GM06990 (cell line): ENCODE data around the gene C4orf50.

Source experiments
- DNase-seq: peaks from one replicate; pipeline ENCODE4 v3.0.0-alpha.2; 2011; ENCODE audit not compliant: insufficient read length; ENCODE audit errors: extremely low read depth
- H3K27me3 ChIP-seq: replicated peaks from 2 replicates; pipeline ENCODE4 v1.6.0; 2011; ENCODE audit warnings: low read length; ENCODE audit not compliant: control insufficient read depth, insufficient read depth
- H3K36me3 ChIP-seq: 2 replicates; pipeline ENCODE4 v1.5.1; 2011; ENCODE audit warnings: low read length; ENCODE audit not compliant: control insufficient read depth, insufficient read depth
- H3K4me3 ChIP-seq: replicated peaks from 2 replicates; pipeline ENCODE4 v1.5.1; 2011; ENCODE audit warnings: low read depth, mild to moderate bottlenecking, control low read depth, low read length
- TF ChIP-seq, protein P1 (sequence below): IDR thresholded peaks from 2 replicates; pipeline ENCODE4 v1.5.1; 2011; ENCODE audit warnings: low read length, control low read depth, mild to moderate bottlenecking, inconsistent platforms; ENCODE audit not compliant: insufficient read depth, poor library complexity, severe bottlenecking

C4orf50 gene

GRCh38 chr4:6035786-6036185 is 17.6 kb upstream of the C4orf50 start:
- no peak overlapping the region for H3K4me3 ChIP-seq
- TF ChIP-seq, protein P1, sequence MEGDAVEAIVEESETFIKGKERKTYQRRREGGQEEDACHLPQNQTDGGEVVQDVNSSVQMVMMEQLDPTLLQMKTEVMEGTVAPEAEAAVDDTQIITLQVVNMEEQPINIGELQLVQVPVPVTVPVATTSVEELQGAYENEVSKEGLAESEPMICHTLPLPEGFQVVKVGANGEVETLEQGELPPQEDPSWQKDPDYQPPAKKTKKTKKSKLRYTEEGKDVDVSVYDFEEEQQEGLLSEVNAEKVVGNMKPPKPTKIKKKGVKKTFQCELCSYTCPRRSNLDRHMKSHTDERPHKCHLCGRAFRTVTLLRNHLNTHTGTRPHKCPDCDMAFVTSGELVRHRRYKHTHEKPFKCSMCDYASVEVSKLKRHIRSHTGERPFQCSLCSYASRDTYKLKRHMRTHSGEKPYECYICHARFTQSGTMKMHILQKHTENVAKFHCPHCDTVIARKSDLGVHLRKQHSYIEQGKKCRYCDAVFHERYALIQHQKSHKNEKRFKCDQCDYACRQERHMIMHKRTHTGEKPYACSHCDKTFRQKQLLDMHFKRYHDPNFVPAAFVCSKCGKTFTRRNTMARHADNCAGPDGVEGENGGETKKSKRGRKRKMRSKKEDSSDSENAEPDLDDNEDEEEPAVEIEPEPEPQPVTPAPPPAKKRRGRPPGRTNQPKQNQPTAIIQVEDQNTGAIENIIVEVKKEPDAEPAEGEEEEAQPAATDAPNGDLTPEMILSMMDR: no peak
- no peaks in the 10 kb centered on the region for H3K36me3 ChIP-seq
- DNase-seq: no peak
- peaks cover 4% of the 10 kb centered on the region for H3K27me3 ChIP-seq

DNA sequence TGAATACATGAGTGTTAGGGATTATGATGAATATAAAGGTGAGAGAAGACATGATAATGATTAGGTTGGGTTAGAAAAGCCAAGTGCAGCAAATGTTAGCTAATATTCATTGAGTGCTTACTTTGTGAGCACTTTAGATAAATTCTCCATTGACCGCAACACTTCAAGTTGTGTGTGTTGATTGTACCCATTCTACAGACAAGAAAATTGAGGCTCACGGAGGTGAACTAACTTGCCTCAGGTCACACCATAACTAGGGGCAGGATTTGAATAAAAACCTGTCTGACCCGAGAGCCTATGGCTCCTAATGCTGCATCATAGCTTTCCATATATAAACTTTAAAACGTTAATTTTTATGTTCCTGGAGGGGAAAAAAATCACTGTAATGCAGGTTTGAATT is 15.2 kb upstream of the C4orf50 start:
- no peak for DNase-seq
- TF ChIP-seq, protein P1: no peak
- no peaks in the 10 kb centered on the region for H3K36me3 ChIP-seq
- H3K4me3 ChIP-seq: no peak overlapping the region
- peaks cover 2% of the 10 kb centered on the region for H3K27me3 ChIP-seq

DNA sequence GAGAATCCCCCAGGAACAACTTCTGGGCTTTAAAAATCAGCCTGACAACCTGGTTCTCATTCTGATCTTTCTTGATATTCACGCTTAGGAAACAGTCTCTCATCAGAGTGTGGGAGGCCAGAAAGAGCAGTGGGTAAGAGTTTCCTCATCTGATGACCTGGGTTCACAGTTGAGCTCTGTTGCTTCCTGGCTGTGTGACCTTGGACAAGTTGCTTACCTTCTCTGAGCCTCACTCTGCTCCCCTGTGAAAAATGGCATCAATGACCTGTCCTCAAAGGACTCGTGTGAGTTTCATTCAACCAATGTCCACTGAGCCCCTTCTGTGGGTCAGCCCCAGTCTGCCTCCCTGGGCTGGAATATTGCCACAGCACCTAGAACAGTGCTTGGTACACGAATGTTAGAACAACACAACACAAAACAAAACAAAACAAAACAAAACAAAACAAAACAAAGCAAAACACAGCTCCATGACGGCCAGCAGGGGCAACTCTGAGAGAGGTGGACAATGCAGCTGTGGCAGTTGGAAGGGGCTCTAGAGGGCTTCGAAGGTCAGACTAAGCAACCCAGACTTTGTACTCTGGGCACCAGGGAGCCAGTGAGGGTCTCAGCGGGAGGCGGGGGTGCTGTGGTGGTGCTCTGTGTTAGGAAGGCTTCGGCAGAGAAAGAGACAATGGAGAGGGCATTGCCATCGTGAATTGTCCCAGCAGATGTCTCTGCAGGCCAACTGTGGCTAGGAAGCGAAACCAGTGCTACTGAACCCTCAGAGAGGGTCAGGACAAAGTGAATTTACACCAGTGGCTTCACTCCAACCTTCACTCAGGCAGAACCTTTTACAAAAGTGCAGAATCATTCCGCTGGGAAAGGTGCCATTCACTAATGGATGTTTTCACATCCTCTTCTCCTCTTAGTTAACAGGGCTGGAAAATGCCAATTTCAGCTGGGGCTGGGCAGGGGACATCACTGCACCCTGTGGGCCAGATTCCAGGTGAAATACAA is 14.3 kb upstream of the C4orf50 start:
- H3K36me3 ChIP-seq: no peaks in the 10 kb centered on the region
- peaks cover 2% of the 10 kb centered on the region for H3K27me3 ChIP-seq
- TF ChIP-seq, protein P1: no peak
- DNase-seq: no peak
- no peak overlapping the region for H3K4me3 ChIP-seq

- Histone ChIP-seq H3K27me3 (peaks cover 2% of the 10 kb centered on the region), H3K36me3 (no peaks in the 10 kb centered on the region), H3K4me3 (no peak overlapping the region)
- no peak for DNase-seq
- TF ChIP-seq, protein P1: no peak
Observed at GRCh38 chr4:6031846-6032245, 13.6 kb upstream of the C4orf50 start.

GRCh38 chr4:6030679-6031078 is 12.4 kb upstream of the C4orf50 start:
- TF ChIP-seq, protein P1: no peak
- Histone ChIP-seq H3K4me3 (no peak overlapping the region), H3K27me3 (peaks cover 2% of the 10 kb centered on the region), H3K36me3 (no peaks in the 10 kb centered on the region)
- no peak for DNase-seq
